Activated naive CD4-positive, alpha-beta T cell treated with Interleukin-2 at 50 U/mL for 16 hours (primary cell): ENCODE measurements around the gene EXOC3L1.

Experiments
- DNase-seq: peaks from one replicate; pipeline ENCODE4 v3.0.0-alpha.2; 2020

Gene EXOC3L1

GRCh38 chr16:67213197-67214019, 23.5 kb upstream of the EXOC3L1 start:
- DNase-seq = no peak

DNA sequence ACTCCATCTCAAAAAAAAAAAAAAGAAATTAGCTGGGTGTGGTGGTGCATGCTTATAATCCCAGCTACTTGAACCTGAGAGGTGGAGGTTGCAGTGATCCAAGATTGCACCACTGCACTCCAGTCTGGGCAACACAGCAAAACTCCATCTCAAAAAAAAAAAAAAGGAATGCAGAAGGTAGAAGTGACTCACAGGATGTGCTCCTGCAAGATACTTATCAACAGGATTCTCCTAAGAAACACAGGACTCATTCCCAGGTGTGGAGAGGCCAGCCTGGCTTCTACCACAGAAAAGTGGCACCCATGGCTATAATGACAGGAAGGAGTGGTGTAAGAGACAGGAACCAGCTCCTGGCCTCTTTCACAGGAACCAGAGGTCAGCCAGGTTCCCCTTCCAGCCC, 22.8 kb upstream of the EXOC3L1 start:
- DNase-seq = no peak

- DNase-seq = no peak
These were observed 21.7 kb upstream of the EXOC3L1 start for GRCh38 chr16:67211674-67212073.

- DNase-seq = no peak
These were observed 20.4 kb upstream of the EXOC3L1 start for GRCh38 chr16:67210069-67210937.

GRCh38 chr16:67209565-67209964, 19.6 kb upstream of the EXOC3L1 start:
- DNase-seq = no peak

- DNase-seq = no peak
These were observed 18.4 kb upstream of the EXOC3L1 start for GRCh38 chr16:67208154-67208896.

DNA sequence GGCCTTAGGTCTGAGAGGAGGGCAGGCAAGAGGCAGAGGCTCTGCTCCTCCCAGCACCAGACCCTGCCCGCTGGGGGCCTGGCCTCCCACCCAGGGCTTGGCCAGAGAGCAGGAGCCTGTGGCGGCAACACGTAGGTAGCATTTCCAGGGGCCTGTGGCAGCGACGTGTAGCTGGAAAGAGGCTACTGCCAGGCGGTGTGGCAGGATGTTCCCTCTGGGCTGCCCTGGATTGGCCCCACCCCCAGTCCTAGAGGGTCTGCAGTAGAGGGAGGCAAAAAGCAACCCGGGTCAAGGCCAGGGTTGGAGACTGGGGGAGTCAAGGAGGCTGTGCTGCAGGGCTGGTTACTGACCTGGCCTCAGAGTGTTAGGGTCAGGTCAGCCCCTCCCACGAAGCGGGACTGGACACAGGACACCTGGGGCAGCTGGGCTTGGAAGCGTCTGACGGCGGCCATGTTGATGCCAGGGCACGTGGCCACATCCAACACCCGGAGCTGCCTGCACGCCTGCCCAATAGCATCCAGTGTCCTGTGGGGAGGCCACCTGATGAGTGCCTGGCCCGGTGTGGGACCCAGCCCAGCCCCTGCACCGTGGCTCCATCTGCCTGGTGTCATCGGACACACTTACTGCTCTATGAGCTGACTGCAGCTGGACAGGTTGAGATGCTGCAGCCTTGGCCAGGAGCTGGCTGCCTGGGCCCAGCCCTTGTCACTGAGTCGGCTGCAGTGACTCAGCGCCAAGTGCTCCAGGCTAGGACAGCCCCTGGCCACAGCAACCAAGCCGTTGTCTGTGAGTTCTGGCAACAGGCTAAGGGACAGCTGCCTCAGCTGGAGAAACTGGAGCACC, 17.5 kb upstream of the EXOC3L1 start:
- DNase-seq = no peak

- no peak for DNase-seq
These were observed 16.9 kb upstream of the EXOC3L1 start for GRCh38 chr16:67206838-67207248.

GRCh38 chr16:67206129-67206837, 16.3 kb upstream of the EXOC3L1 start:
- no peak for DNase-seq

GRCh38 chr16:67204076-67204475, 14.1 kb upstream of the EXOC3L1 start:
- DNase-seq = no peak

- no peak for DNase-seq
These were observed 13.1 kb upstream of the EXOC3L1 start for GRCh38 chr16:67202956-67203493.

GRCh38 chr16:67202426-67202825, 12.5 kb upstream of the EXOC3L1 start:
- DNase-seq = no peak

- no peak for DNase-seq
These were observed 11.7 kb upstream of the EXOC3L1 start for GRCh38 chr16:67201411-67202345.

DNA sequence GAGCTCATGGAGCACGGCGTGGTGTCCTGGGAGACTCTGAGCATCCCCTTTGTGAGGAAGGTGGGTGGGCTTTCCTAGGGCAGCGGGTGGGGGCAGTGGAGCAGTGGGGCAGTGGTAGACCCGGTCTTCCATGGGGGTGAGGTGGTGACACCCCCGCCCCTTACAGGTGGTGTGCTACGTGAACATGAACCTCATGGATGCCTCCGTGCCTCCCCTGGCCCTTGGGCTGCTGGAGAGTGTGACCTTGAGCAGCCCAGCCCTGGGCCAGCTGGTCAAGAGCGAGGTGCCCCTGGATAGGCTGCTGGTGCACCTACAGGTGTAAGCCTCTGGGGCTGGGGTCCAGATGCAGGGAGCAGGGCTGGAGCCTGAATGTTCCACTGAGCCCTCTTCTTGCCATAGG, 10.6 kb upstream of the EXOC3L1 start:
- no peak for DNase-seq

GRCh38 chr16:67199808-67200198, 9.9 kb upstream of the EXOC3L1 start:
- no peak for DNase-seq

DNA sequence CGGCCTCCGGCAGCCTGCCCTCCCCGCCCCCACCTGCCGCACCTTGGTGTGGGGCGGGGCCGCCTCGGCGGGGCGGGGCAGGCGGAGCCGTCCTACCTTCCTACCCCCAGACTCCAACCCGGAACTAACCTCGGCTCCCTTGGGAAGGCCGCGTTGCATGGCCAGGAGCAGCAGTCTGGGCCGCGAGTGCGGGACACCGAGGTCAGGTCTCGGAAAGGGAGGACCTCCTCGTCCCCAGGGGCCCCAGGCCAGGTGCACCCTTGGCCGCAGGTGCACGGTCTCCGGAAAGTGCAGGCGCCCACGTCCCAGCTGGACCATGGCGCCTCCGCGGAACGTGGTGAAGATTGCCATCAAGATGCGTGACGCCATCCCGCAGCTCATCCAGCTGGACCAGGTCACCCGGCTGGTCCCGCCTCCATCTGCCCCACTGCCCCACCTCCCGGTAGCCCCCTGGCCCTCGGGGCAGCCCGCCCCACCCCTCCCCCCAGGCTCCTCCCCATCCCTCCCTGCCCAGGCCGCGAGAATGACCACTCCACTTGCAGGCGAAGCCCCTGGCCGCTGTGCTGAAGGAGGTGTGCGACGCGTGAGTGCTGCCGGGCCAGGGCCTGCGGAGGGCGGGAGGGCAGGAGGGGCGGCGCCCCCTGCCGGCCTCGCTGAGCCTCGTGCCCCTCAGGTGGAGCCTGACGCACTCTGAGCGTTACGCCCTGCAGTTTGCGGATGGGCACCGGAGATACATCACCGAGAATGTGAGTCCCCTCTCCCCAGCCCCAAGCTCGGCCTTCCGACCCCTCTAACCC, 9.3 kb upstream of the EXOC3L1 start, which contains the start of gene ELMO3:
Gene ELMO3 (plus strand): TSS at position 121 of the 797 bp plus-strand sequence. CDS start 196 bp downstream, at position 317.
- no peak for DNase-seq

- DNase-seq = no peak
These were observed 8.3 kb upstream of the EXOC3L1 start for GRCh38 chr16:67198238-67198734.

DNA sequence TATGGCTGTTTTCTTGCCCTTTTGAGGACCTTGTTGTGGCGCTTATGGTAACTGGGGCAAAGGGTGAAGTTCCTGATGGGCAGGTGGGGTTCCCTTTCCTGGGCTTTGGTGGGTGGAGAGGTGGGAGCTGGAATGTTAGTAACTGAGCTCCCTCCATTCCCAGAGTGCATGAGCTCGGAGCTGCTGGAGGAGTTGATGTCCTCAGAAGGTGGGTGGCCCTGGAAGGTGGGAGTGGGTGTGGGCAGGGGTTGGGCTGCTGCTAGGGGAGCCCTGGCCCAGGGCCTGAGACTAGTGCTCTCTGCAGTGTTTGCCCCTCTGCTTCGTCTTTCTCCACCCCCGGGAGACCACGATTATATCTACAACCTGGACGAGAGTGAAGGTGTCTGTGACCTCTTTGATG, 7.8 kb upstream of the EXOC3L1 start:
- no peak for DNase-seq

- DNase-seq = no peak
These were observed 6.9 kb upstream of the EXOC3L1 start for GRCh38 chr16:67196881-67197280.
